IMR-90 (cell line): ENCODE results near the gene RAB31. TPM values are rescaled to one million over a fixed set of nuclear protein-coding genes. Genes with fewer than 3 reads are reported as not detected.
"Not testable (repeated sequence)": the region's sequence is repeated elsewhere in the genome, so short reads cannot be mapped to it uniquely, and the experiment has no call there.

Experiments
- ATAC-seq: fragments of 200-7000 bp; cut with Tn5 transposase; 2 replicates; pipeline ENCODE4 v1.9.1; 2020; ENCODE audit warnings: low read depth, mild to moderate bottlenecking, moderate library complexity
- BruUV-seq: library from RNA; stranded (reverse); fragments of 400-500 nt; replicated peaks from 2 replicates; lab custom pipeline; 2021; lab: Mats Ljungman, UMichigan
- CTCF ChIA-PET: fragments of 300-600 bp; formaldehyde crosslinking; extraction: SDS; loops from one replicate; lab custom pipeline; 2021; ENCODE audit warnings: antibody characterized with exemption; lab: Yijun Ruan, JAX
- POLR2A ChIA-PET: fragments of 300-600 bp; sonication (Branson Sonifier 250); formaldehyde crosslinking; loops from one replicate; lab custom pipeline; 2022; ENCODE audit warnings: antibody characterized with exemption; ENCODE audit not compliant: unreplicated experiment; lab: Charles Lee
- DNase-seq: peaks from one replicate; pipeline ENCODE4 v3.0.0; 2013
- H2AFZ ChIP-seq: replicated peaks from 2 replicates; pipeline ENCODE3; 2013; ENCODE audit warnings: low read length, mild to moderate bottlenecking; ENCODE audit not compliant: poor library complexity
- H2AK5ac ChIP-seq: 2 replicates; pipeline ENCODE4 v1.6.1; 2013; ENCODE audit warnings: low read depth, low read length, inconsistent platforms
- H2AK9ac ChIP-seq: replicated peaks from 2 replicates; pipeline ENCODE3; 2013; ENCODE audit warnings: mild to moderate bottlenecking, low read depth, low read length, moderate library complexity; ENCODE audit not compliant: poor library complexity
- H2BK120ac ChIP-seq: 2 replicates; pipeline ENCODE4 v1.6.1; 2013; ENCODE audit warnings: low read depth, low read length, inconsistent platforms
- H2BK15ac ChIP-seq: 3 replicates; pipeline ENCODE4 v1.6.1; 2013; ENCODE audit warnings: low read depth, low read length, inconsistent platforms
- H2BK20ac ChIP-seq: 2 replicates; pipeline ENCODE4 v1.6.1; 2013; ENCODE audit warnings: low read depth, mild to moderate bottlenecking, inconsistent platforms, low read length, moderate library complexity
- H2BK5ac ChIP-seq: 2 replicates; pipeline ENCODE4 v1.6.1; 2013; ENCODE audit warnings: mild to moderate bottlenecking, low read depth, low read length, inconsistent platforms; ENCODE audit not compliant: poor library complexity, severe bottlenecking
- H3K14ac ChIP-seq: replicated peaks from 2 replicates; pipeline ENCODE4 v1.6.1; 2013; ENCODE audit warnings: low read depth, low read length, inconsistent platforms
- H3K18ac ChIP-seq: 2 replicates; pipeline ENCODE4 v1.6.1; 2013; ENCODE audit warnings: low read depth, low read length, control low read depth
- H3K23ac ChIP-seq: 2 replicates; pipeline ENCODE4 v1.6.1; 2013; ENCODE audit warnings: low read depth, low read length, inconsistent platforms
- H3K27ac ChIP-seq: 2 replicates; pipeline ENCODE4 v1.5.1; 2013; ENCODE audit warnings: mild to moderate bottlenecking, control low read depth, low read length; ENCODE audit not compliant: insufficient read depth
- H3K27me3 ChIP-seq: 2 replicates; pipeline ENCODE4 v1.6.1; 2013; ENCODE audit warnings: low read length; ENCODE audit not compliant: control insufficient read depth, insufficient read depth
- H3K36me3 ChIP-seq: 2 replicates; pipeline ENCODE4 v1.6.1; 2013; ENCODE audit warnings: low read length, mixed read lengths; ENCODE audit not compliant: control insufficient read depth, insufficient read depth
- H3K4ac ChIP-seq: 2 replicates; pipeline ENCODE4 v1.6.1; 2013; ENCODE audit warnings: low read depth, low read length, inconsistent platforms
- H3K4me1 ChIP-seq: 2 replicates; pipeline ENCODE4 v1.6.1; 2013; ENCODE audit warnings: low read length, mixed read lengths; ENCODE audit not compliant: control insufficient read depth, insufficient read depth
- H3K4me2 ChIP-seq: 2 replicates; pipeline ENCODE4 v1.6.1; 2013; ENCODE audit warnings: low read depth, mild to moderate bottlenecking, control low read depth, low read length, moderate library complexity
- H3K4me3 ChIP-seq: 2 replicates; pipeline ENCODE4 v1.5.1; 2013; ENCODE audit warnings: low read depth, mild to moderate bottlenecking, control low read depth, low read length, moderate library complexity; ENCODE audit not compliant: insufficient read depth
- H3K56ac ChIP-seq: 2 replicates; pipeline ENCODE4 v1.6.1; 2013; ENCODE audit warnings: low read length, inconsistent platforms; ENCODE audit not compliant: insufficient read depth; ENCODE audit errors: extremely low read depth
- H3K79me1 ChIP-seq, 2 experiments: 2 replicates each; pipeline ENCODE4 v1.6.1; 2013; ENCODE audit warnings: low read length in 2 of 2, inconsistent platforms in 1 of 2, low read depth in 1 of 2
- H3K9ac ChIP-seq: 2 replicates; pipeline ENCODE4 v1.6.1; 2013; ENCODE audit warnings: low read depth, low read length, control low read depth
- H3K9me1 ChIP-seq: 2 replicates; pipeline ENCODE4 v1.6.1; 2013; ENCODE audit warnings: low read length, inconsistent platforms; ENCODE audit not compliant: insufficient read depth
- H3K9me3 ChIP-seq: 2 replicates; pipeline ENCODE4 v1.6.1; 2013; ENCODE audit warnings: low read length; ENCODE audit not compliant: control insufficient read depth, insufficient read depth
- H4K20me1 ChIP-seq: 2 replicates; pipeline ENCODE4 v1.6.1; 2013; ENCODE audit warnings: low read length, inconsistent platforms; ENCODE audit not compliant: insufficient read depth
- H4K5ac ChIP-seq: 2 replicates; pipeline ENCODE4 v1.6.1; 2013; ENCODE audit warnings: mild to moderate bottlenecking, low read depth, low read length, control low read depth
- H4K8ac ChIP-seq, 2 experiments: 2 replicates each; pipeline ENCODE4 v1.6.1; 2013; ENCODE audit warnings: low read depth in 2 of 2, low read length in 2 of 2, control low read depth in 1 of 2, inconsistent platforms in 1 of 2
- H4K91ac ChIP-seq: 2 replicates; pipeline ENCODE4 v1.6.1; 2013; ENCODE audit warnings: low read depth, low read length, inconsistent platforms; ENCODE audit not compliant: insufficient read depth
- CEBPB ChIP-seq: IDR thresholded peaks from 2 replicates; pipeline ENCODE4 v1.6.1; 2012; ENCODE audit warnings: low read depth, low read length, improper control_type of control experiment
- WGBS, 2 experiments: methylation state at CpG; one replicate each; pipeline versions ENCODE4 v1.1.5 to v1.1.7; 2013; ENCODE audit warnings: missing lambda C conversion rate in 2 of 2; ENCODE audit not compliant: insufficient read length in 1 of 2; ENCODE audit errors: extremely low coverage in 2 of 2; 5-methylcytosine and 5-hydroxymethylcytosine counted together
- dilution Hi-C: fragments of 300-500 bp; cut with HindIII; formaldehyde crosslinking; loops from one replicate; pipeline ENCODE4 v1.14.3; 2018; ENCODE audit warnings: low sequenced_read_pairs; ENCODE audit not compliant: unreplicated experiment
- in situ Hi-C: fragments of 300-500 bp; cut with MboI; formaldehyde crosslinking; loops from 3 replicates; pipeline ENCODE4 v1.14.3; 2019; ENCODE audit warnings: low sequenced_read_pairs, inconsistent platforms, mixed read lengths
- intact Hi-C: fragments of 100-400 bp; cut with micrococcal nuclease; formaldehyde crosslinking; loops from 2 replicates; pipeline ENCODE4 v1.10.0; 2022
- polyA plus RNA-seq, 3 experiments: library from polyadenylated mRNA; depleted of rRNA; stranded (reverse); fragments of >200 nt; gene quantifications; 2 replicates each; pipeline ENCODE4 v1.2.3, GENCODE V29; 2012; ENCODE audit warnings: low replicate concordance in 1 of 3
- total RNA-seq: library from RNA; depleted of rRNA; stranded (reverse); fragments of >200 nt; gene quantifications from 2 replicates; pipeline ENCODE4 v1.2.3, GENCODE V29; 2012

Gene RAB31
- total and polyA plus RNA-seq, 2 of the 4 experiments (the other 2 are of a cell fraction), result 13.8 to 26.9 TPM

- POLR2A ChIA-PET, result interaction anchor here (0.7 kb wide), 1 partner anchor 14 kb away, joined by 3 read pairs; no protein-coding TSS in a partner anchor
- Histone ChIP-seq H3K4ac (no peak overlapping the region), H3K4me3 (no peak overlapping the region), H3K9ac (no peak overlapping the region), H2BK5ac (no peak overlapping the region), H4K91ac (no peak overlapping the region), H3K18ac (no peak overlapping the region), H3K27me3 (no peaks in the 10 kb centered on the region), H4K8ac (no peak overlapping the region), H2BK120ac (no peak overlapping the region), H2AK9ac (no peak overlapping the region), H3K36me3 (no peaks in the 10 kb centered on the region), H3K9me3 (no peaks in the 10 kb centered on the region), H3K27ac (no peak overlapping the region), H3K4me1 (no peaks in the 10 kb centered on the region), H3K9me1 (no peaks in the 10 kb centered on the region; the same call in 1 of the 2 replicates), H3K23ac (no peak overlapping the region), H3K79me1 (no peaks in the 10 kb centered on the region), H2AK5ac (no peak overlapping the region), H3K14ac (no peak overlapping the region), H2BK20ac (no peak overlapping the region), H4K5ac (no peak overlapping the region), H2AFZ (no peak overlapping the region), H3K4me2 (no peak overlapping the region), H4K20me1 (no peaks in the 10 kb centered on the region), H3K56ac (no peak overlapping the region), H2BK15ac (no peak overlapping the region)
- no TSS peak for BruUV-seq
- DNase-seq (no peak), ATAC-seq (no peak)
- in situ Hi-C loops, result no loop called here
- no CpG with 5 or more reads among the region's 1 CpG for WGBS, 2 experiments
- intact Hi-C loops, result no loop called here
- TF ChIP-seq CEBPB, result no peak
- dilution Hi-C loops, result no loop called here
- CTCF ChIA-PET, result no interaction called here
These were observed 182.9 kb downstream of the RAB31 start for GRCh38 chr18:9890957-9891356.

GRCh38 chr18:9891515-9891914 lies 183.4 kb downstream of the RAB31 start:
- H3K27me3 ChIP-seq, H3K23ac ChIP-seq, H2AFZ ChIP-seq, H4K20me1 ChIP-seq, H3K14ac ChIP-seq, H3K4me3 ChIP-seq, in situ Hi-C loops, H2BK15ac ChIP-seq, H3K9ac ChIP-seq, CTCF ChIA-PET, POLR2A ChIA-PET, H4K91ac ChIP-seq, H3K56ac ChIP-seq, H3K36me3 ChIP-seq, H2AK9ac ChIP-seq, H3K79me1 ChIP-seq, intact Hi-C loops, H3K4me2 ChIP-seq, H2BK120ac ChIP-seq, H2AK5ac ChIP-seq, H3K18ac ChIP-seq, ATAC-seq, H4K8ac ChIP-seq, H3K9me3 ChIP-seq, H2BK20ac ChIP-seq, H3K27ac ChIP-seq, BruUV-seq, H3K9me1 ChIP-seq, H3K4me1 ChIP-seq, H4K5ac ChIP-seq, H2BK5ac ChIP-seq, H3K4ac ChIP-seq, dilution Hi-C loops: not testable (repeated sequence)
- DNase-seq, result peak; percentile 45
- WGBS, 2 experiments, result no CpG with 5 or more reads among the region's 4 CpGs
